GM18907 (cell line): Measurements from ENCODE around the gene TPPP2.

Source experiments
- ATAC-seq: cut with Tn5 transposase; IDR thresholded peaks from one replicate; pipeline ENCODE4 v1.9.1; 2021; ENCODE audit warnings: mild to moderate bottlenecking, moderate library complexity; ENCODE audit not compliant: unreplicated experiment

Gene TPPP2

DNA sequence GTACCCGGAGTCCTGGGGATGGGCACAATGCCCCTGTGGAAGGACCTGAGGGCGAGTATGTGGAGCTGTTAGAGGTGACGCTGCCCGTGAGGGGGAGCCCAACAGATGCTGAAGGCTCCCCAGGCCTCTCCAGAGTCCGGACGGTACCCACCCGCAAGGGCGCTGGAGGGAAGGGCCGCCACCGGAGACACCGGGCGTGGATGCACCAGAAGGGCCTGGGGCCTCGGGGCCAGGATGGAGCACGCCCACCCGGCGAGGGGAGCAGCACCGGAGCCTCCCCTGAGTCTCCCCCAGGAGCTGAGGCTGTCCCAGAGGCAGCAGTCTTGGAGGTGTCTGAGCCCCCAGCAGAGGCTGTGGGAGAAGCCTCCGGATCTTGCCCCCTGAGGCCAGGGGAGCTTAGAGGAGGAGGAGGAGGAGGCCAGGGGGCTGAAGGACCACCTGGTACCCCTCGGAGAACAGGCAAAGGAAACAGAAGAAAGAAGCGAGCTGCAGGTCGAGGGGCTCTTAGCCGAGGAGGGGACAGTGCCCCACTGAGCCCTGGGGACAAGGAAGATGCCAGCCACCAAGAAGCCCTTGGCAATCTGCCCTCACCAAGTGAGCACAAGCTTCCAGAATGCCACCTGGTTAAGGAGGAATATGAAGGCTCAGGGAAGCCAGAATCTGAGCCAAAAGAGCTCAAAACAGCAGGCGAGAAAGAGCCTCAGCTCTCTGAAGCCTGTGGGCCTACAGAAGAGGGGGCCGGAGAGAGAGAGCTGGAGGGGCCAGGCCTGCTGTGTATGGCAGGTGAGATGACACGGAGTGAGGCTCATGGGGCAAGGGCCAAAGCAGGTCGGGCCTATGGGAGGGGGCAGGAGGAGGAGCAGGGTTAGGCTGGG, 44.6 kb downstream of the TPPP2 start:
- ATAC-seq = no peak

DNA sequence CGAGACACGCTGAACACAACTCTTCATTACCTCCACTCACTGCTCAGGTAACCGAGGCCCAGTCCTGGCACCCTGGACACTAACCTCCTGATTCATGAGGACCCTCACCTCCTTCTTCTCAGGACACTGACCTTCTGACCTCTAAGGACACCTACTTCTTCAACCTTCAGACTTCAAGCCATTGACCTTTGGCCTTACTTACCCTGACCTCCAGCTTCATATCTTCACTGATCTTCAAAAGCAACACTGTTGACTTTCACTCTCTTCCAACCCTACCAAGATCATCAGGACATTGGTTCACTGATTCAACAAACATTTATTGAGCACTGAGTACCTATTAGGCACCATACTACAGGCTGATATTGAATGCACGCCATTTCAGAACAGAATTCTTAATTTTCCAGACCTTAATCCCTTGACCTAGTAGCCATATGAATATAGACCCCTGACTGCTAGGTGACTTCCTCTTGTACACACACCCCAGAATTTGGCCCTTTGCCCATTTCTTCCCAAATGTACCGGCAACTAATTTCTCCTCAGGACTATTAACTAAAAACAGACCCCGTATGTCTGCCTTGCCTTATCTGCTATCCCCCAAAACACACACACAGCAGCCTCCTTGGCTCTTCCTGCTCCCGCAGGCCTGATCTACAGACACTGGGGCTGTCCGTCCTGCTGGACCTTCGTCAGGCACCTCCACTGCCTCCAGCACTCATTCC, 45.9 kb downstream of the TPPP2 start:
- no peak for ATAC-seq

DNA sequence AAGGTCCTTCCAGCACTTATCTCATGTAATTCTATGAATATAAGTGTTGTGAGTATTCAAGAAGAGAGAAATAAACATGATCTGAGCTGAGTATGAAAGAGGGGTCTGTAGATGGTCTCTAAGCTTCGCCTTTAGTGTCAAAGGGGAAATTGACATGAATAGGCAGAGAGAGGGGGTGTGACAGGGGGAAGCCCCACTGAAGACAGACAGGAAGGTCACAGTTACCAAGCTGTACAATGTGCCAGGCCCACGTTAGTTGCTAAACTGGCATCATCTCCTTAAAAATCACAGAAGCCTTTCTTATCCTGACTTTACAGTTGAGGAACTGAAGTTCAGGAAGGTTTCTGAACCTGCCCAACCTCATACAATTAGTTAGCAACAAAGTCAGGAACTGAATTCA, 47.7 kb downstream of the TPPP2 start:
- ATAC-seq = no peak

DNA sequence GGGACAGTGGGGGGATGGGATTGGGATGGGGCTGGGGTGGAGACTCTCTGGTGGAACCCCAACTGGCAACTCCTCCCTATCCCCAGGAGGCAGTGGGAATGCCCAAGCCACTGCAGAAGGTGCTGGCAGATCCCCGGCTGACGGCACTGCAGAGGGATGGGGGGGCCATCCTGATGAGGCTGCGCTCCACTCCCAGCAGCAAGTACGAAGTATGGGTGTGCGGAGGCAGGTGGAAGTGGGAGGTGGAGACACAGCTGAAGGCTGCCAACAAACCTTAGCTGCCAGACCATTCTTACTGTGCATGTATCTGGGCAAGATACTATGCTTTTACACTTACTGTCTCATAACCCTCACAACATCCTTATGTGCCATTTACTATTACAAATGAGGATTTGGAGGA, 48.3 kb downstream of the TPPP2 start:
- ATAC-seq = no peak

DNA sequence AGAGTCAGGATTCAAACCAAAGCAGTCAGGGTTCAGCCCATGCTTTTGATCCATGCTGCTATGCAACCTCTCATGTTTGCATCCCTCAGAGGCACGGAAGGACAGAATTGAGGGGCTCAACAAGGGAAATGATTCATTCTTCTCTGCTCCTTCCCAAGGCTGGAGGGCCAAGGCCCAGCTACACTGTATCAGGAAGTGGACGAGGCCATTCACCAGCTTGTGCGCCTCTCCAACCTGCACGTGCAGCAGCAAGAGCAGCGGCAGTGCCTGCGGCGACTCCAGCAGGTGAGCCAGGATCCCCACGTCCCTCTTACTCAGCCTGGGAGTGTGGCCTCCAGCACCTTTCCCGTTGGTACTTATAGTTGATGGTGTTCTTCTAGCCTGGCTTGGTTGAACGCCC, 48.7 kb downstream of the TPPP2 start:
- no peak for ATAC-seq

DNA sequence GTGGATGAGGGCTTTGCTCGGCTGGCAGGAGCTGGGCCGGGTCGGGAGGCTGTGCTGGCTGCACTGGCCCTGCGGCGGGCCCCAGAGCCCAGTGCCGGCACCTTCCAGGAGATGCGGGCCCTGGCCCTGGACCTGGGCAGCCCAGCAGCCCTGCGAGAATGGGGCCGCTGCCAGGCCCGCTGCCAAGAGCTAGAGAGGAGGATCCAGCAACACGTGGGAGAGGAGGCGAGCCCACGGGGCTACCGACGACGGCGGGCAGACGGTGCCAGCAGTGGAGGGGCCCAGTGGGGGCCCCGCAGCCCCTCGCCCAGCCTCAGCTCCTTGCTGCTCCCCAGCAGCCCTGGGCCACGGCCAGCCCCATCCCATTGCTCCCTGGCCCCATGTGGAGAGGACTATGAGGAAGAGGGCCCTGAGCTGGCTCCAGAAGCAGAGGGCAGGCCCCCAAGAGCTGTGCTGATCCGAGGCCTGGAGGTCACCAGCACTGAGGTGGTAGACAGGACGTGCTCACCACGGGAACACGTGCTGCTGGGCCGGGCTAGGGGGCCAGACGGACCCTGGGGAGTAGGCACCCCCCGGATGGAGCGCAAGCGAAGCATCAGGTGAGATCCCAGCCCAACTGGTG, 51.6 kb downstream of the TPPP2 start:
- ATAC-seq = no peak
